GM21528 (cell line): ENCODE results near the gene CACNA1F.
A peak's percentile ranks its signal among the peaks of the same experiment; 100 is the strongest.

Source experiments
- ATAC-seq: cut with Tn5 transposase; IDR thresholded peaks from one replicate; pipeline ENCODE4 v1.9.1; 2021; ENCODE audit warnings: mild to moderate bottlenecking, moderate library complexity; ENCODE audit not compliant: unreplicated experiment, low FRiP score

CACNA1F gene

GRCh38 chrX:49202022-49202421, 31.1 kb downstream of the CACNA1F start:
- ATAC-seq, result no peak

- peak; percentile 92 for ATAC-seq
These were observed 33.0 kb downstream of the CACNA1F start, which contains the start of gene SYP for GRCh38 chrX:49199906-49200771. TSS of gene SYP (minus strand) at chrX:49200193. CDS start at chrX:49200186, 7 bp downstream.

GRCh38 chrX:49199315-49199595, 33.9 kb downstream of the CACNA1F start:
- no peak for ATAC-seq

- ATAC-seq, result no peak
These were observed 34.4 kb downstream of the CACNA1F start for GRCh38 chrX:49198540-49199314.

- no peak for ATAC-seq
These were observed 35.5 kb downstream of the CACNA1F start for GRCh38 chrX:49197543-49198087.

- ATAC-seq, result no peak
These were observed 39.6 kb downstream of the CACNA1F start for GRCh38 chrX:49193542-49193964.

- no peak for ATAC-seq
These were observed 40.3 kb downstream of the CACNA1F start for GRCh38 chrX:49192722-49193328.

- peak; percentile 26 for ATAC-seq
These were observed 41.5 kb downstream of the CACNA1F start for GRCh38 chrX:49191574-49192011.

GRCh38 chrX:49190821-49191573, 42.1 kb downstream of the CACNA1F start:
- ATAC-seq, result peak; percentile 88

GRCh38 chrX:49189606-49190005, 43.5 kb downstream of the CACNA1F start:
- no peak for ATAC-seq

GRCh38 chrX:49188468-49189076, 44.6 kb downstream of the CACNA1F start:
- ATAC-seq, result no peak

GRCh38 chrX:49187526-49187925, 45.6 kb downstream of the CACNA1F start:
- no peak for ATAC-seq

- no peak for ATAC-seq
These were observed 46.1 kb downstream of the CACNA1F start for GRCh38 chrX:49187028-49187394.

GRCh38 chrX:49186125-49187027, 46.8 kb downstream of the CACNA1F start, which contains the start of gene PRICKLE3:
TSS of gene PRICKLE3 (minus strand) at chrX:49186373. CDS start at chrX:49186297, 76 bp downstream.
- peak; percentile 29 for ATAC-seq

GRCh38 chrX:49184294-49185281, 48.6 kb downstream of the CACNA1F start:
- ATAC-seq, result no peak

- no peak for ATAC-seq
These were observed 49.3 kb downstream of the CACNA1F start for GRCh38 chrX:49183701-49184281.

- ATAC-seq, result no peak
These were observed 53.8 kb downstream of the CACNA1F start for GRCh38 chrX:49179358-49179757.
